Measurements from ENCODE around the gene SRR.

The SRR gene

GRCh38 chr17:2336215-2336851 lies 32.6 kb downstream of the SRR start, which contains the start of gene TSR1:
Gene TSR1 (minus strand): TSS chr17:2336457. CDS start chr17:2336427, 30 bp downstream.
- H3K4me3 Mint-ChIP-seq: peak within 1 kb of the TSS in 2 of 3 experiments; percentile 100
- no peaks in the 10 kb centered on the region for H3K9me3 Mint-ChIP-seq
- TF ChIP-seq CTCF (IDR thresholded peaks at IDR 0.05; ENCODE audit: unreplicated experiment in 3 of 3): peak in 2 of 3 experiments; percentile 12 to 14
- no peaks in the 10 kb centered on the region for H3K27me3 Mint-ChIP-seq (ENCODE audit: low read depth)
- peaks cover 9% of the 10 kb centered on the region for H3K36me3 Mint-ChIP-seq (ENCODE audit: low read depth)
- peak within 1 kb of the TSS; percentile 84 to 97 (median 93) for H3K27ac Mint-ChIP-seq
- H3K4me1 Mint-ChIP-seq: peaks cover 23% of the 10 kb centered on the region

- peak within 1 kb of the TSS; percentile 84 to 97 (median 93) for H3K27ac Mint-ChIP-seq
- H3K36me3 Mint-ChIP-seq (ENCODE audit: low read depth): peaks cover 14% of the 10 kb centered on the region
- H3K4me1 Mint-ChIP-seq: peaks cover 23% of the 10 kb centered on the region
- no peaks in the 10 kb centered on the region for H3K27me3 Mint-ChIP-seq (ENCODE audit: low read depth)
- peak within 1 kb of the TSS; percentile 92 to 100 (median 100) for H3K4me3 Mint-ChIP-seq
- no peaks in the 10 kb centered on the region for H3K9me3 Mint-ChIP-seq
- no peak for TF ChIP-seq CTCF (IDR thresholded peaks at IDR 0.05; ENCODE audit: unreplicated experiment in 3 of 3)
These were observed 33.2 kb downstream of the SRR start, which contains the start of gene SGSM2 for GRCh38 chr17:2336852-2337543. Gene SGSM2 (plus strand): TSS chr17:2337501. CDS start chr17:2337689, 188 bp downstream.

DNA sequence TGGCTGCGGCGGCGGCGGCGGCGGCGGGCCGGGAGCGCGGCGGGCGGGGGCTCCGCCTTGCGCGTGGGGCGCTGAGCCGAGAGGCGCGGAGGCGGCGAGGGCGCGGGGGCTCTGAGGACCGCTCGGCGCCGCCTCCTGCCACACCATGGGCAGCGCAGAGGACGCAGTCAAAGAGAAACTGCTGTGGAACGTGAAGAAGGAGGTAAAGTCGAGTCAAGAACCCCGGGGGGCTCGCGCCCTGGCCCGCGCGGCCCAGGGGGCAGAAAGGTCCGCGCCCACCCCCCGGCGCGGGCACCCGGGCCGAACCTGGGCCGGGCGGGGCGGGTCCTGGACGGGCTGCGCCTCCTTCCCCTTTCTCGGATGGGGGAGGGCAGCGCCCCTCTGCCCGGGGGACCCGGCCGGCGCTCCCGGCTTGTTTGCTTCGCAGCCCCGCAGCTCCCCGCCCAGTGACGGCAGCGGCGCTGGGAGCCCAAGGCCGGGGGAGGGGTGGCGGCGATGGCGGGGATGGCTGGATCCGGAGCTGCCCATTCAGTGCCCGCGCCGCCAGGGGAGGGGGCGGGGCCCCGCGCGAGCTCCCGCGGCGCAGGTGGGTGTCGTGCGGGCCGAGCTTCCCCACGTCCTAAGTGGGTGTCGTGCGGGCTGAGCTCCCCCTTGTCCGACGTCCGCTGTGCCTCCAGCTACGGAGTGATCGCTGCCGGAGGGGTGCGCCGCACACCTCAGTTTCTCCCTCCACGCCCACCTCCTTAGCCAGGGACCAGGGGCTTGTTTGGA lies 34.0 kb downstream of the SRR start:
- Mint-ChIP-seq H3K27ac (peak overlapping the region; percentile 66 to 93 (median 81)), H3K9me3 (no peaks in the 10 kb centered on the region), H3K4me1 (peaks cover 23% of the 10 kb centered on the region), H3K36me3 (ENCODE audit: low read depth) (peaks cover 18% of the 10 kb centered on the region), H3K4me3 (peak overlapping the region; percentile 83 to 95 (median 92)), H3K27me3 (ENCODE audit: low read depth) (no peaks in the 10 kb centered on the region)
- TF ChIP-seq CTCF (IDR thresholded peaks at IDR 0.05; ENCODE audit: unreplicated experiment in 3 of 3): no peak

DNA sequence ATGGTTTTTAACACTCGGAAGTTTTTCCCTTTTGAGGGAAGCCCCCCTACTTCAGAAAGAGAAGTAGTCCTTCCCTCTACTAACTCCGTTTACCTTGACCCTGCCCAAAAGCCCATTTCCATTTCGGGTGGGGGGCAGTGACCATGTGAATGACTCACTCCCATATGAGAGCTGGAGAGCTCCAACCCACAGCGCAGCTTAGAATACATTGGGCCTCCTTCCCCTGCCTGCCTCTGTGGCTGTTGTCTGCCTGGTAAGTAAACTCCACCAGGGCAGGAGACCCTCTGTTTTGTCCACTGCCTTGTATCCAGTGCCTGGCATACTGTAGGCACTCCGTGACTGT lies 34.5 kb downstream of the SRR start:
- Mint-ChIP-seq H3K27ac (peak overlapping the region; percentile 66 to 93 (median 81)), H3K27me3 (ENCODE audit: low read depth) (no peaks in the 10 kb centered on the region), H3K36me3 (ENCODE audit: low read depth) (peaks cover 20% of the 10 kb centered on the region), H3K9me3 (no peaks in the 10 kb centered on the region), H3K4me3 (peak overlapping the region; percentile 83 to 95 (median 92)), H3K4me1 (peaks cover 23% of the 10 kb centered on the region)
- TF ChIP-seq CTCF (IDR thresholded peaks at IDR 0.05; ENCODE audit: unreplicated experiment in 3 of 3): no peak

GRCh38 chr17:2343421-2343820 lies 39.7 kb downstream of the SRR start:
- H3K4me1 Mint-ChIP-seq: peaks cover 11% of the 10 kb centered on the region
- H3K27ac Mint-ChIP-seq: no peak overlapping the region
- no peak overlapping the region for H3K4me3 Mint-ChIP-seq
- TF ChIP-seq CTCF (IDR thresholded peaks at IDR 0.05; ENCODE audit: unreplicated experiment in 3 of 3): no peak
- H3K27me3 Mint-ChIP-seq (ENCODE audit: low read depth): peaks cover 3% of the 10 kb centered on the region
- H3K9me3 Mint-ChIP-seq: no peaks in the 10 kb centered on the region
- H3K36me3 Mint-ChIP-seq (ENCODE audit: low read depth): peaks cover 18% of the 10 kb centered on the region

Measured in nephron (organoid).